ENCODE data around the gene LOXHD1. TPM values are rescaled to one million over a fixed set of nuclear protein-coding genes. Genes with fewer than 3 reads are reported as not detected.

The LOXHD1 gene
- total RNA-seq, 1 donor from 2014 or later, result not detected

DNA sequence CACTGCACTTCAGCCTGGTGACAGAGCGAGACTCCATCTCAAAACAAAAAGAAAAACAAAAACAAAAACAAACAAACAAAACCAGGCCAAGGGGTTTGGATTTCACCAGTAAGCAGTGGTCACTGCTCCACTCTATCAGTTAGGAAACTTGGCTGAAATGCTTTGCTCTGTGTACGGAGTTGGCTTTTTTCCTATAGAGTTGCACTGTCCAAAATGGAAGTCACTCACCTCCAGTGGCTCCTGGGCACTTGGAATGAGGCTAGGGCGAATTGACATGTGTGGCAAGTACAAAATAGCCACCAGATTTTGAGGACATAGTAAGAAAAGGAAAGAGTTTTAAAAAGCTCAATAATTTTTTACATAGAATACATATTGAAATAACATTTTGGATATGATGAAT is 228.7 kb downstream of the LOXHD1 start:
- Mint-ChIP-seq H3K4me3 (no peak overlapping the region), H3K36me3 (no peaks in the 10 kb centered on the region), H3K27ac (no peak overlapping the region), H3K27me3 (no peaks in the 10 kb centered on the region), H3K4me1 (ENCODE audit: unreplicated experiment) (peaks cover 47% of the 10 kb centered on the region), H3K9me3 (no peaks in the 10 kb centered on the region)
- DNase-seq (ENCODE audit: extremely low spot score, unreplicated experiment), result no peak
- TF ChIP-seq, protein P1, sequence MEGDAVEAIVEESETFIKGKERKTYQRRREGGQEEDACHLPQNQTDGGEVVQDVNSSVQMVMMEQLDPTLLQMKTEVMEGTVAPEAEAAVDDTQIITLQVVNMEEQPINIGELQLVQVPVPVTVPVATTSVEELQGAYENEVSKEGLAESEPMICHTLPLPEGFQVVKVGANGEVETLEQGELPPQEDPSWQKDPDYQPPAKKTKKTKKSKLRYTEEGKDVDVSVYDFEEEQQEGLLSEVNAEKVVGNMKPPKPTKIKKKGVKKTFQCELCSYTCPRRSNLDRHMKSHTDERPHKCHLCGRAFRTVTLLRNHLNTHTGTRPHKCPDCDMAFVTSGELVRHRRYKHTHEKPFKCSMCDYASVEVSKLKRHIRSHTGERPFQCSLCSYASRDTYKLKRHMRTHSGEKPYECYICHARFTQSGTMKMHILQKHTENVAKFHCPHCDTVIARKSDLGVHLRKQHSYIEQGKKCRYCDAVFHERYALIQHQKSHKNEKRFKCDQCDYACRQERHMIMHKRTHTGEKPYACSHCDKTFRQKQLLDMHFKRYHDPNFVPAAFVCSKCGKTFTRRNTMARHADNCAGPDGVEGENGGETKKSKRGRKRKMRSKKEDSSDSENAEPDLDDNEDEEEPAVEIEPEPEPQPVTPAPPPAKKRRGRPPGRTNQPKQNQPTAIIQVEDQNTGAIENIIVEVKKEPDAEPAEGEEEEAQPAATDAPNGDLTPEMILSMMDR (conservative IDR thresholded peaks at IDR 0.05), result no peak

DNA sequence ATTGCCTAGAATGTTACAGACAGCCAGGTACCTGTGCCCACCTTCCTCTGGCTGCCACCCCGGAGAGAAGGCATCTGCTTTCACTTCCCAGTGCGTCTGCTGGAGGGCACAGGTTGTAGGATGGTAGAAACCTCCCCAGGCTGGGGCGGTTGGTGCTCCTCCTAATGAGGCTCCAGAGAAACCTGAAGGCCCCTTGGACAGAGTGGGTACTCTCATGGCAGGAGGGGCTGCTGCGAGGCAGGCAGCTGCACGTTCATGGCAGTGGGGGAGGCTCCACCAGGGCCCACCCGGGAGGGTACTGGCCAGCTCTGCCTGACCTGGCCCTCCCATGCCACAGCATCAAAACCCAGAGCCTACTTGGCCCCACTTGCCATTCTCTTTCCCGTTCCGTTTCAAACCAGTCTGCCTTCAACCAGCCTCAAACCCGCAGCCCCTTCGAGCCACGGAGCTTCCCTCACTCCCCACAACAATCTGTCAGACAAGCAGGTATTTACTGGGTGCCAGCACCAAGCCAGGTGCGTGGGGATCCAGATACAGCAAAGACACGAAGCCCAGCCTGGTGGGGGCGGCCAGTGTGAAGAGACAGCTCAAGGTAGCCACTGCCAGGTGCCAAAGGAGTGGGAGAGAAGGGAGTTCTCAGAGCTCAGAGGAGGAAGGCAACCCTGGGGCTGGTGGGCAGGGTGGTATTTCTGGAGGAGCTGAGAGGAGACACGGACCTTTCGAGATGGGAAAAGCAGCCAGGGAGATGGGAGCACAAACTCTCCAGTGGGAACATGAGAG is 229.6 kb downstream of the LOXHD1 start:
- Mint-ChIP-seq H3K4me1 (ENCODE audit: unreplicated experiment) (peaks cover 53% of the 10 kb centered on the region), H3K27me3 (no peaks in the 10 kb centered on the region), H3K9me3 (no peaks in the 10 kb centered on the region), H3K4me3 (no peak overlapping the region), H3K36me3 (no peaks in the 10 kb centered on the region), H3K27ac (no peak overlapping the region)
- TF ChIP-seq, protein P1 (conservative IDR thresholded peaks at IDR 0.05), result no peak
- no peak for DNase-seq (ENCODE audit: extremely low spot score, unreplicated experiment)

Other genes starting within 250 kb of the LOXHD1 start
- gene ST8SIA5, start 99.8 kb upstream of the LOXHD1 start, total RNA-seq (ENCODE audit: low replicate concordance), result 0.94 and 1.9 TPM in 2 replicates

Data from type B pancreatic cell (in vitro differentiated cells).